Bronchial epithelial cell (primary cell): Measurements from ENCODE around the gene GUCY2D. TPM values are rescaled to one million over a fixed set of nuclear protein-coding genes. Genes with fewer than 3 reads are reported as not detected.

Experiments
- DNase-seq: peaks from one replicate; pipeline ENCODE4 v3.0.0-alpha.2; 2010; ENCODE audit warnings: low read depth
- FAIRE-seq: peaks from 2 replicates; lab custom pipeline; 2011; peaks lifted over from hg19 to GRCh38; lab: Jason Lieb, UNC
- H3K27me3 ChIP-seq: 2 replicates; pipeline ENCODE4 v1.5.1; 2011; ENCODE audit warnings: low read length; ENCODE audit not compliant: control insufficient read depth, insufficient read depth
- H3K36me3 ChIP-seq: 2 replicates; pipeline ENCODE4 v1.5.1; 2011; ENCODE audit warnings: low read length; ENCODE audit not compliant: control insufficient read depth, insufficient read depth
- H3K4me3 ChIP-seq: 2 replicates; pipeline ENCODE4 v1.5.1; 2011; ENCODE audit warnings: mild to moderate bottlenecking, low read depth, low read length, control low read depth
- total RNA-seq: library from RNA; depleted of rRNA; stranded (reverse); fragments of >200 nt; gene quantifications from 2 replicates; pipeline ENCODE4 v1.2.1, GENCODE V29; 2014
- TF ChIP-seq, protein P1 (sequence below): IDR thresholded peaks from 2 replicates; pipeline ENCODE4 v1.5.1; 2011; ENCODE audit warnings: mild to moderate bottlenecking, moderate library complexity, low read length, control low read depth, inconsistent platforms; ENCODE audit not compliant: insufficient read depth, severe bottlenecking

GUCY2D gene
- total RNA-seq, 1 donor from 2014 or later = not detected

DNA sequence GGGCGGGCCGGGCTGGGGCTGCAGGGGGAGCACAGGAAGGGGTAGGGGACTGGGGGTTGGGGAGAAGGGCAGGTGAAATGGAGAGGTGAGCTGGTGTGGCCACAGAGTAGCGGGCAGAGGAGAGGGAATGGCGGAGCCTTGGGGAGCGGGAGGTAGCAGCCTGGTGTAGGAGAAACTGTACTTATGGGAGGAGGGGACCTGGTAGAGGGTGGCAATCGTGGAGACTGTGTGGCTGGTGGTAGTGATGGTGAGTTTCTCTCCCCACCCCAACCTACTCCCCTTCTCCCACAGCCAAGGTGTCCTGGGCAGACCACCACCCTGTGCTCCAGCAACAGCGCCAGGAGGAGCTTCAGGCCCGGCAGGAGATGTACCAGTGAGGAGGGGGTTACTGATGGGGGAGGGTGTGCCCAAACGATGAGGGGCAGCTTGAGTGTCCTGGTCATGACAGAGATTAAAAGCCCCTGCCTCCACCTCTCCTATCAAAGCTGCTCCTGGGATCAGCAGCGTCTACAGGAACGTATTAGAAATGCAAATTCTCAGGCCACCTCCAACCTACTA is 37.3 kb downstream of the GUCY2D start:
- TF ChIP-seq, protein P1, sequence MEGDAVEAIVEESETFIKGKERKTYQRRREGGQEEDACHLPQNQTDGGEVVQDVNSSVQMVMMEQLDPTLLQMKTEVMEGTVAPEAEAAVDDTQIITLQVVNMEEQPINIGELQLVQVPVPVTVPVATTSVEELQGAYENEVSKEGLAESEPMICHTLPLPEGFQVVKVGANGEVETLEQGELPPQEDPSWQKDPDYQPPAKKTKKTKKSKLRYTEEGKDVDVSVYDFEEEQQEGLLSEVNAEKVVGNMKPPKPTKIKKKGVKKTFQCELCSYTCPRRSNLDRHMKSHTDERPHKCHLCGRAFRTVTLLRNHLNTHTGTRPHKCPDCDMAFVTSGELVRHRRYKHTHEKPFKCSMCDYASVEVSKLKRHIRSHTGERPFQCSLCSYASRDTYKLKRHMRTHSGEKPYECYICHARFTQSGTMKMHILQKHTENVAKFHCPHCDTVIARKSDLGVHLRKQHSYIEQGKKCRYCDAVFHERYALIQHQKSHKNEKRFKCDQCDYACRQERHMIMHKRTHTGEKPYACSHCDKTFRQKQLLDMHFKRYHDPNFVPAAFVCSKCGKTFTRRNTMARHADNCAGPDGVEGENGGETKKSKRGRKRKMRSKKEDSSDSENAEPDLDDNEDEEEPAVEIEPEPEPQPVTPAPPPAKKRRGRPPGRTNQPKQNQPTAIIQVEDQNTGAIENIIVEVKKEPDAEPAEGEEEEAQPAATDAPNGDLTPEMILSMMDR = no peak
- Histone ChIP-seq H3K4me3 (peak overlapping the region; percentile 60), H3K27me3 (no peaks in the 10 kb centered on the region), H3K36me3 (peaks cover 8% of the 10 kb centered on the region)
- no peak for DNase-seq
- FAIRE-seq = no peak

DNA sequence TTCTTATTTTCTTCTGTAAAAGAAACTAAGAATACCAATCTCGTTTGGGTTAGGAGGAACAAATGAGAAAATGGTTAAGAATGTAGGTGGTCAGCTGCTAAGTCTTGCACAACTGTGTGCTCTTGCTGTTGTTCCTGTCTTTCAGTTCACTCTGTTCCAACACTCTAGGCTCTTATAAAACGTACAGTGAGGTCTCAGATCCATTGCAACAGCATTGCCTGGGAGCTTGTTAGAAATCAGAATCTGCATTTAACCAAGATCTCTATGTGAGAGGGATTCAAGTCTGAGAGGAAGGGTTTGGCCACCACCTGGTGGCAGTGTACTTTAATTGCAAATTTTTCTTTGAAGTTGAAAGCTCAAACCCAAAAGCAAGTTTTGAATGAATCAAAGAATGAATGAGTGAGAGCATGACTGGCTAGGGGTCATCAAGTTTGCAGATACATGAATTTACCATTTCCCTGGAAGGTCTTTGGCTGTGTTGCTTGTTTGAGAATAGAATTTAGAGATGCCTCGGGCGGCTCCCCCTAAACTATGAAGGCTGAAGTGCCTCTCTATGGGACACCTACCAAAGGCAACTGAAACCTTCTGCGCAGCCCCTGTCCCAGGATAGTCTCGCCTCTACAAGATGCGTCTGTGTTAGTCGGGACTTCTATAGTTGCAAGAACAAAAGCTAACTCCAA is 39.0 kb downstream of the GUCY2D start:
- H3K36me3 ChIP-seq = peaks cover 8% of the 10 kb centered on the region
- peaks cover 1% of the 10 kb centered on the region for H3K27me3 ChIP-seq
- no peak overlapping the region for H3K4me3 ChIP-seq
- TF ChIP-seq, protein P1 = peak; percentile 63
- FAIRE-seq = peak; percentile 91
- peak; percentile 83 for DNase-seq

DNA sequence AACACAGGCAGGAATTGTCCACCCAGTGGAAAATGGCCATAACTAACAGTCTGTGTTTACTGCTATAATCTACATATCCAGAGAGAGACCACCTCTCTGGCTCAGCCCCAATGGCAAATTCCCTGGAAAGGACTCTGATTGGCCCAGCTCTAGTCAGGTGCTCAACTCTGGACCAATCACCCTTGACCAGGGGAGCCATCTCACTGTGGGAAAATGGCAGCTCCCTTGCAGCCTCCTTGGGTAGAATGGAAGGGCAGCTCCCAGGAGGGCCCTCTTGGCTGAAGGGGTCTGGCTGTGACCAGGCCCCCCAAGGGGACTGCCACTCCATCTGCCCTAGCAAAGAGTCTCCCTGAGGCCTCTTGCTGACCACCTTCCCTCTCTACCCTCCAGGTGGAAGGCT is 39.6 kb downstream of the GUCY2D start:
- TF ChIP-seq, protein P1 = no peak

DNA sequence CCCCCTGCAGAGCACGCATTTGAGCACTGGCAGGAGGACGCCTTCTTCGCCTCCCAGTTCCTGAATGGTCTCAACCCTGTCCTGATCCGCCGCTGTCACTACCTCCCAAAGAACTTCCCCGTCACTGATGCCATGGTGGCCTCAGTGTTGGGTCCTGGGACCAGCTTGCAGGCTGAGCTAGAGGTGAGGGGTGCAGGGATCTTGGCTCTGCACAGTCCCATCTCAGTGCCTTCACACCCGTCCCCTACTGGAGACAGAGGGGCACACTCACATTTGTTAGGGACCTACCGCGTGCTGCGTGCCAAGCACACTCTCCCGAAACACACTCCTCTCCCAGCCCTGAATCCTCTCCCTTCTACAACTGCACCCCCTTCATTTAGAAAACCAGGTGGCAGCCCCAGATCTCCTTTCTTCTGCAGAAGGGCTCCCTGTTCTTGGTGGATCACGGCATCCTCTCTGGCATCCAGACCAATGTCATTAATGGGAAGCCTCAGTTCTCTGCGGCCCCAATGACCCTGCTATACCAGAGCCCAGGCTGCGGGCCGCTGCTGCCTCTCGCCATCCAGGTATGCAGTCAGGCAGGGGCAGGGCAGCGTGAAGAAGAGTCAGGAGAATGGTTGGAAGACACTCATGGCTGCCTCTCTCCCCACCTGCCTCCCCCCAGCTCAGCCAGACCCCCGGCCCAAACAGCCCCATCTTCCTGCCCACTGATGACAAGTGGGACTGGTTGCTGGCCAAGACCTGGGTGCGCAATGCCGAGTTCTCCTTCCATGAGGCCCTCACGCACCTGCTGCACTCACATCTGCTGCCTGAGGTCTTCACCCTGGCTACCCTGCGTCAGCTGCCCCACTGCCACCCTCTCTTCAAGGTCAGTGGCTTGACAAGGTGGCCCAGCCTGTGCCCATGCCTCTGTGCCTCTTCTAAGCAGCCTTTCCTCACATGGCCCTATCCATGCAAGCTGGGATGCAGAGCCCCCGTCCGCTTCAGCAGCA is 42.7 kb downstream of the GUCY2D start:
- FAIRE-seq (peak; percentile 18), DNase-seq (no peak)
- H3K27me3 ChIP-seq = peaks cover 1% of the 10 kb centered on the region
- TF ChIP-seq, protein P1 = no peak
- no peak overlapping the region for H3K4me3 ChIP-seq
- peaks cover 10% of the 10 kb centered on the region for H3K36me3 ChIP-seq

More for the DNA sequence above, 39.6 kb downstream of the GUCY2D start:
- Histone ChIP-seq H3K27me3 (peaks cover 1% of the 10 kb centered on the region), H3K36me3 (peaks cover 8% of the 10 kb centered on the region), H3K4me3 (no peak overlapping the region)
- no peak for DNase-seq
- no peak for FAIRE-seq

DNA sequence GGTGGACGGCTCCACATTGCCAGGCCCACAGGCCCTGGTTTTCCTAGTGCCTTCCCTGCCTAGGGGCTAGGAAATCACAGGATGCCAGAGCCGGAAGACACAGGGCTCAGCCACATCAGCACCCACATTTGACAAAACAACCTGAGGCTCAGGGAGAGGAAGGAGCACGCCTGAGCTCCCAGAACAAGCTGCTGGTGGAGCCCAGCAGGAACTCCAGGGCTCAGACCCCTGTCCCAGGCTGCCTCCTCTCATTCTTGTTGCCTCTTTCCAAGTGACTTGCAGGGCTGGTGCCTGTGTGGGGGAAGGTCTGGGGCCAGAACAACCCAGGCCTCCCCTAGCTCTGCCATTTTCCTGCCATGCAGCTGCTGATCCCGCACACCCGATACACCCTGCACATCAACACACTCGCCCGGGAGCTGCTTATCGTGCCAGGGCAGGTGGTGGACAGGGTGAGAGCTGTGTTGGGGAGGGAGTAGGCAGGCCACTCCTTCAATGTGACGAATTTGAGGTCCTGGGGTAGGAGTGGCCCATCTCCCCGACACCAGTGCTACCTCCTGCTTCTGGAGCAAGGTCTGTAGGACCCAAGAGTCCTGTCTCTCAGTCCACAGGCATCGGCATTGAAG is 44.0 kb downstream of the GUCY2D start:
- TF ChIP-seq, protein P1 = no peak
- H3K27me3 ChIP-seq = peaks cover 1% of the 10 kb centered on the region
- FAIRE-seq (no peak), DNase-seq (no peak)
- peaks cover 10% of the 10 kb centered on the region for H3K36me3 ChIP-seq
- H3K4me3 ChIP-seq = no peak overlapping the region
